Suprapubic skin (tissue), 4 donors: ENCODE data around the gene TMED3. TPM values are rescaled to one million over a fixed set of nuclear protein-coding genes. Genes with fewer than 3 reads are reported as not detected.

Experiments
- DNase-seq, 2 donors: peaks; one replicate each; pipeline ENCODE4 v3.0.0-alpha.2; 2019; ENCODE audit warnings: low spot score in 2 of 2
- H3K27ac ChIP-seq: fragments of 200-600 bp; sonication (generic); one replicate; pipeline ENCODE4 v1.5.1; 2019
- H3K27me3 ChIP-seq: fragments of 200-600 bp; sonication (generic); one replicate; pipeline ENCODE4 v1.5.1; 2019
- H3K36me3 ChIP-seq: fragments of 200-600 bp; sonication (generic); one replicate; pipeline ENCODE4 v1.5.1; 2019
- H3K4me1 ChIP-seq: fragments of 200-600 bp; sonication (generic); one replicate; pipeline ENCODE4 v1.5.1; 2019
- H3K4me3 ChIP-seq: fragments of 200-600 bp; sonication (generic); one replicate; pipeline ENCODE4 v1.5.1; 2019; ENCODE audit warnings: mild to moderate bottlenecking
- H3K9me3 ChIP-seq: fragments of 200-600 bp; sonication (generic); one replicate; pipeline ENCODE4 v1.5.1; 2019
- CTCF ChIP-seq, 2 donors: fragments of 200-600 bp in 1 of 2; fragments of 450-650 bp in 1 of 2; sonication (generic) in 1 of 2; IDR thresholded peaks; one replicate each; pipeline ENCODE4 v1.5.1; 2016 to 2019; ENCODE audit warnings: antibody characterized with exemption in 2 of 2, mild to moderate bottlenecking in 1 of 2, moderate library complexity in 1 of 2
- EP300 ChIP-seq: sonication (generic); formaldehyde crosslinking; IDR thresholded peaks from one replicate; pipeline ENCODE4 v1.6.1; 2017; ENCODE audit warnings: antibody characterized with exemption
- POLR2A ChIP-seq, 2 donors: fragments of 450-650 bp; IDR thresholded peaks; one replicate each; pipeline ENCODE4 v1.6.1; 2017; ENCODE audit warnings: antibody characterized with exemption in 2 of 2, mild to moderate bottlenecking in 2 of 2, moderate library complexity in 2 of 2
- POLR2AphosphoS5 ChIP-seq, 3 donors: sonication (generic); formaldehyde crosslinking; IDR thresholded peaks; one replicate each; pipeline ENCODE4 v1.6.1; 2017; ENCODE audit warnings: antibody characterized with exemption in 3 of 3
- WGBS: methylation state at CpG from one replicate; pipeline ENCODE4 v1.1.5; 2018; 5-methylcytosine and 5-hydroxymethylcytosine counted together
- total RNA-seq, 4 donors: library from RNA; depleted of rRNA; stranded (reverse); fragments of >200 nt; gene quantifications; one replicate each; pipeline ENCODE4 v1.1.0, GENCODE V29; 2016

The TMED3 gene
- total RNA-seq, 4 donors from 2014 or later, result 62.6 to 154 (median 127) TPM

DNA sequence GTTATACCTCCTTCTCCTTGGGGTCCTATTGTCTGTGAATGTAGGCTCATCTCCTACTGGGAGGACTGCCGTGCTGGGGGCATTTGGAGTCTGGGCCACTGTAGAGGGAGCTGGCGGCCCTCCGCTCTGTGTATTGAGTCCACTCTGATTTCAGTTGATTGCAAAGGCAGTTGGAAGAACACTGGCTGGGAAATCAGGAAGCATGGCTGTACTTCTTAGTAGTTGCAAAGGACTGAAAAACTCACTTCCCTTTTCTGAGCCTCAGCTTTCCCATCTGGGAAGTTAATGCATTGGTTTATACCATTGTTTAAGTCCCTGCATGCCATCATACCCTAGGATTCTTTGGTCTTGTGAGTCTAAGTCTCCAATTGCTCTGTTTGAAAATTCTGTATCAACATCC lies 46.7 kb downstream of the TMED3 start:
- TF ChIP-seq POLR2A (IDR thresholded peaks at IDR 0.05) (no peak), CTCF (IDR thresholded peaks at IDR 0.05) (no peak), EP300 (no peak), POLR2AphosphoS5 (IDR thresholded peaks at IDR 0.05) (no peak)
- no peaks in the 10 kb centered on the region for H3K36me3 ChIP-seq
- DNase-seq, result no peak
- WGBS, result 93% methylated on average over 3 of the region's 3 CpGs
- no peak overlapping the region for H3K27ac ChIP-seq
- H3K9me3 ChIP-seq, result no peaks in the 10 kb centered on the region
- no peak overlapping the region for H3K4me3 ChIP-seq
- H3K27me3 ChIP-seq, result no peaks in the 10 kb centered on the region
- no peaks in the 10 kb centered on the region for H3K4me1 ChIP-seq

DNA sequence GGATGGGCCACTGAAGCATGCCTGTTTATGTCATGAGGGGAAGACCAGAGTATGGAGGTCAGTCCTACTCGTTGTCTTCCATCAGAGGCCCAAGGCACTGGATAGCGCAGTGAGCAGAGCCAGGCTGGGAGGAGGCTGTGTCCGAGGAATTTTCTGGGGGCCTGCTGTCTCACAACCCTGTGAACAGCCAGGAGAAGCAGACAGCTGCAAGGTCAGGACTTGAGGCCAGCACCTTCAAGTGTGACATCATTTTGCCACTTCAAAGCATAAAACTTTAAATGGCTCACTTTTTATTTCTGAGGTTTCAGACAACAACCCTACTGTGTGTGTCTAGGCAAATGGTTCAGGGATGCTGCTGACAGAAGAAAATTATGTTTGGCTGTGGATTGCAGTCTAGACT lies 47.2 kb downstream of the TMED3 start:
- Histone ChIP-seq H3K4me1 (no peaks in the 10 kb centered on the region), H3K9me3 (no peaks in the 10 kb centered on the region), H3K27ac (no peak overlapping the region), H3K4me3 (no peak overlapping the region), H3K36me3 (no peaks in the 10 kb centered on the region), H3K27me3 (no peaks in the 10 kb centered on the region)
- 93% methylated on average over 3 of the region's 3 CpGs for WGBS
- no peak for DNase-seq
- TF ChIP-seq CTCF (IDR thresholded peaks at IDR 0.05) (no peak), POLR2A (IDR thresholded peaks at IDR 0.05) (no peak), POLR2AphosphoS5 (IDR thresholded peaks at IDR 0.05) (no peak), EP300 (no peak)

DNA sequence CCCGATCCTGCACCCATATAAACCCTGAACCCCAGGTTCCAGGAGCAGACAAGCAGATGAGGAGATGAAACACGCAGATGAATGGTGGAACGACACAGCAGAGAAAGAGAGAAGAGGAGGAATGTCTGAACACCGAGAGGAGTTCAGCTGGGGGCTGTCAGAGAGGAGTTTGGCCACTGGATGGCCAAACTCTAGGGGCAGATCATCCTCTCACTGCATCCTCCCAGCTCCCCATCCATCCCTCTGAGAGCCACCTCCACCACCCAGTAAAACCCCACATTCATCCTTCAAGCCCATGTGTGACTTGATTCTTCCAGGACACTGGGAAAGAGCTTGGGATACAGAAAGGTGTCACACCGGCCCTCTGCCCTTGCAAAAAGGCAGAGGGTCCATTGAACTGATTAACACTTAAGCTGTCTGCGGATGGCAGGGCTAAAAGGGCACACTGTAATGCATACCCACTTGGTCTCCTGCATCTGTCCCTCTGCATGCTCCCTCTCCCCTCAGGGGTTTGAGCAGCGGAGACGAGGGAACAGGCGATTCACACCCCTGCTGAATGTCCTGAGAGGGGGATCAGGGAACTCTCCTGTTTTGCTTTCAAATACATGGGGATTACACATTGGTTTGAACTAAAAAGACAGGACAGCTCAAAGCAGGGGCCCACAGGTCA lies 53.8 kb downstream of the TMED3 start:
- H3K9me3 ChIP-seq, result no peaks in the 10 kb centered on the region
- no peaks in the 10 kb centered on the region for H3K36me3 ChIP-seq
- TF ChIP-seq POLR2A (IDR thresholded peaks at IDR 0.05) (no peak), CTCF (IDR thresholded peaks at IDR 0.05) (no peak), EP300 (no peak), POLR2AphosphoS5 (IDR thresholded peaks at IDR 0.05) (no peak)
- no peak overlapping the region for H3K4me3 ChIP-seq
- H3K27ac ChIP-seq, result no peak overlapping the region
- 95% methylated on average over 9 of the region's 9 CpGs for WGBS
- no peak for DNase-seq
- H3K4me1 ChIP-seq, result no peaks in the 10 kb centered on the region
- H3K27me3 ChIP-seq, result no peaks in the 10 kb centered on the region

DNA sequence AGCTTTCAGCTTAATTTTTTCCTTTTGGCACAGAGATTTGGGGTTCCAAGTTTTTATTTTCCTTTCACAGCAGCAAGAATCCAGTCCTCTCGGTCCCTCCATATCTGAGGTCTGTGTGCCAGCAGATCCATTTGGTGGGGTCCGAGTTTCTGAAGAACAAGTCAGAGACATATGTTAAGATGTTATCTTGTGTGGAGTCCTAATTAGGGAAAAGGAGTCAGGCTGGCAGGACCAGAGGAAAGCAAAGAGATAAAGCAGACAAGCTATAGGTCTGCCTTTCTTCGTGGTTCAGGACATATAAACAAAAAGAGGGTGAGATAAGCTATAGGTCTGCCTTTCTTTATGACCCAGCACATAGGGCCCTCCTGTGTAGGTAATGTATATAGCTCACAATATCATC lies 54.9 kb downstream of the TMED3 start:
- TF ChIP-seq POLR2AphosphoS5 (IDR thresholded peaks at IDR 0.05), result no peak
- TF ChIP-seq POLR2A (IDR thresholded peaks at IDR 0.05), result no peak
- no peak for TF ChIP-seq EP300
- TF ChIP-seq CTCF (IDR thresholded peaks at IDR 0.05), result no peak
- Histone ChIP-seq H3K4me1 (no peaks in the 10 kb centered on the region), H3K27me3 (no peaks in the 10 kb centered on the region), H3K9me3 (no peaks in the 10 kb centered on the region), H3K27ac (no peak overlapping the region), H3K4me3 (no peak overlapping the region), H3K36me3 (no peaks in the 10 kb centered on the region)
- 37% methylated on average over 3 of the region's 3 CpGs for WGBS
- no peak for DNase-seq

GRCh38 chr15:79366691-79367090 lies 55.8 kb downstream of the TMED3 start:
- Histone ChIP-seq H3K4me1 (no peaks in the 10 kb centered on the region), H3K27me3 (no peaks in the 10 kb centered on the region), H3K27ac (no peak overlapping the region), H3K9me3 (no peaks in the 10 kb centered on the region), H3K36me3 (no peaks in the 10 kb centered on the region), H3K4me3 (no peak overlapping the region)
- DNase-seq, result no peak
- TF ChIP-seq EP300 (no peak), CTCF (IDR thresholded peaks at IDR 0.05) (no peak), POLR2AphosphoS5 (IDR thresholded peaks at IDR 0.05) (no peak), POLR2A (IDR thresholded peaks at IDR 0.05) (no peak)
- 75% methylated on average over 2 of the region's 2 CpGs for WGBS
